IPS-NIHi11 (cell line): ENCODE measurements around the gene SLC25A34.

Experiments used
- DNase-seq: peaks from one replicate; pipeline ENCODE4 v3.0.0; 2012; ENCODE audit warnings: mixed read lengths, low spot score

Gene SLC25A34

DNA sequence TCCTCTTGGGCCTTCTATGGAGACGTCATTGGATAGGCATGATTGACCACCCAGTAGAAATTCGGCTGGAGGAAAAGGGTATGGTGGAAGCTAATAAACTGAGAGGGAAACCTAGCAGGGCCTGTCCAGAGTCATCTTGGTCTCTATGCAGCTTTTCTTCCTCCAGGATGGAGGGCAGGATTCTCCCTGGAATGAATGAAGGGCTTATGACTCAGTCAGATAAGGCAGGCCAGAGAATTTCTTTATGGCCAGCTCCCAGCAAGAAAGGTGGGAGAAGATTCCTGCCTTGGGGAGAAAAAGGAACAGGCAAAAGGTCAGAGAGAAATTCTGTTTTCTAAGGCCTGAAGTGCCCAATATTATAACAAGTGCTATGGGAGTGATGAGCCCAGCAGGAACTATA is 39.6 kb downstream of the SLC25A34 start:
- no peak for DNase-seq

DNA sequence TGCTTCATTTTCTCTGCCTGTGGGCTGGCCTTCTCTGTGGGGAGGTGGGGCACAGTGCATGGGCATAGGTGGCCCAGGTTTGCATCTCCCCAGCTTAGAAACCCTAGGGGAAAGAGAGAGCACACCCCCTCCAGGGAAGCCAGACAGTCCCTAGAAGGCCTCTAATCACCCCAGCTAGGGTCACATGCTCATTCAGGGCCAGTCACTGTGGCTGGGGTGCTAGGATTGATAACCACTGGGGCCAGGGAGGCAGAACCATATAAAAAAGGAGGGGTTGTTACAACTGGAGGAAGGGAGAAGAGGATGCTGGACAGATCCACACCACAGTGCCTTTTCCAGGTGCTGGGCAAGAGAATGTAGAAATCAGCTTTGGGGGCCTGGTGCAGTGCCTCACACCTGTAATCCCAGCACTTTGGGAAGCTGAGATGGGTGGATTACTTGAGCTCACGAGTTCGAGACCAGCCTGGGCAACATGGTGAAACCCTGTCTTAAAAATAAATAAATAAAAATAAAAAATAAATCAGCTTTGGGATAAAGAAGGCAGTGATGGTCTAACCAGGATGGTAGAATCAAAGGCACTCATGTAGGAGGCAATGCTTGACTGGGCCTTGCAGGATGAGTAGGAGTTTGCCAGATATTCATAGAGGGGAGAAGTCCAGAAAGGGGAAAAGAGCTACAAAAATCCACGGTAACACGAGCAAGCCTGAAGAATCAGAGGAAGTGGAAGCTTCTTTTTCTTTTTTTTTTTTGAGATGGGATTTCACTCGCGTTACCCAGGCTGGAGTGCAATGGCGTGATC is 42.0 kb downstream of the SLC25A34 start:
- no peak for DNase-seq

GRCh38 chr1:15785683-15786082 is 49.6 kb downstream of the SLC25A34 start:
- no peak for DNase-seq

DNA sequence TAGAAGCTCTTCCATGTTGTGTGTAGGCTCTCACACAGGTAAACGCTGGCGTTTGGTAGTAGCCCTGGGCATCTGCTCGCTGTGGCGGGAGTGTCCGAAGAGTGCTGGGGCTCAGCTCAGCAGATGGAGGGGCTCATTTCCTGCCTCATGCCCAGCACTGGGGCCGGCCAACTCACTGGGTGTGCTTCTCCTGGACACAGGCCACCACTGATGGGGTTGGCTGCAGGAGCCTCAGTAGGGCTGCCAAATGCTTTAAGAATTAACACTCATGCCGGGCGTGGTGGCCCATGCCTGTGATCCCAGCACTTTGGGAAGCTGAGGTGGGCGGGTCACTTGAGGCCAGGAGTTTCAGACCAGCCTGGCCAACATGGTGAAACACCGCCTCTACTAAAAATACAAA is 50.5 kb downstream of the SLC25A34 start:
- DNase-seq, result no peak

GRCh38 chr1:15788624-15789301 is 52.7 kb downstream of the SLC25A34 start:
- DNase-seq, result no peak
